ENCODE results near the gene PFDN2. TPM values are rescaled to one million over a fixed set of nuclear protein-coding genes. Genes with fewer than 3 reads are reported as not detected.

Gene PFDN2
- total and polyA plus RNA-seq, 2 donors (not counting 3 experiments of a cell fraction or from before 2014, with no cell fraction given) = 104 to 157 TPM

DNA sequence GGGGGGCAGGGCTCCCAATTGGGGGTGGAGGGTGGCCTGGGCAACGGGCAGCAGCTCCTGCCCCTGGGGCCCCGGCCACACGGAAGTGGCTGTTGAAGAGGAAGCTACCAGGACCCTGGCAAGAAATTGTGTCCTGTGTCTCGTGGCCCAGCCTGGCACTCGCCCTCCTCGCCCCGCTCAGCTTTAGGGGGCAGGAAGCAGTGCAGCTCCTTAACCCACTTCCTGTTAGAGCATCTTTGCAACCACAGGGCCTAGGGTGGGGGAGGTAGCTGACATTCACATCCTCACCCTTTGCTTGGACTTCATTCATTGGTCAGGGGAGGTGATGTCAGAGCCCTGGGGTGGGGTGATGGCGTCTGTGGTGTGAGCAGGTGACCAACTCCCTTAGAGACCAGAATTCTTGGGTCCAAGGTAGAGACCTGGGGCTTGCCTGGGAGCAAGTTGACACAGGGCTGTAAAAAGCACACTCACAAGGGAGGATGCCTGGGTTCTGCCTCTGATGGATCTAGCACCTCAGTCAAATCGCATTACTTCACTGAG is 48.0 kb downstream of the PFDN2 start, which contains the start of gene ARHGAP30:
Gene ARHGAP30, minus strand, starts transcription at position 161 of the 540 bp plus-strand sequence. CDS start 267 bp downstream, outside the sequence.
- FAIRE-seq = no peak
- ChIA-PET POLR2A (no interaction called here), CTCF (interaction anchor here (0.7 to 1.2 kb wide), 3 partner anchors 23 to 974 kb away, joined by 3 to 6 read pairs (median 3); no protein-coding TSS in a partner anchor)
- no peaks in the 10 kb centered on the region for H3K27me3 ChIP-seq (ENCODE audit: control insufficient read depth in 2 of 2, insufficient read depth in 2 of 2, low read length in 2 of 2)
- H3K36me3 ChIP-seq (ENCODE audit: control insufficient read depth in 2 of 2, extremely low read depth in 1 of 2, insufficient read depth in 2 of 2, low read length in 2 of 2) = no peaks in the 10 kb centered on the region
- dilution Hi-C loops (cut with MboI; ENCODE audit: extremely low pct_ligation_motif_present, low sequenced_read_pairs) = no loop called here
- no peak within 1 kb of the TSS for H3K4me3 ChIP-seq (replicated peaks in 1 of 3; ENCODE audit: insufficient read depth in 1 of 3, low read depth in 1 of 3, low read length in 3 of 3)
- H3K9me1 ChIP-seq (replicated peaks; ENCODE audit: control insufficient read depth, extremely low read depth, insufficient read depth, low read length) = no peaks in the 10 kb centered on the region
- H3K9me3 ChIP-seq (replicated peaks; ENCODE audit: control insufficient read depth, insufficient read depth, low read length) = no peaks in the 10 kb centered on the region
- H3K9ac ChIP-seq (replicated peaks; ENCODE audit: extremely low read depth, insufficient read depth, low read length) = no peak within 1 kb of the TSS
- intact Hi-C loops (cut with micrococcal nuclease) = no loop called here
- no peaks in the 10 kb centered on the region for H4K20me1 ChIP-seq (replicated peaks; ENCODE audit: control insufficient read depth, extremely low read depth, insufficient read depth, low read length)
- no peaks in the 10 kb centered on the region for H3K4me1 ChIP-seq (ENCODE audit: control insufficient read depth, extremely low read depth, insufficient read depth, low read length)
- no peak within 1 kb of the TSS for H3K27ac ChIP-seq (ENCODE audit: insufficient read depth, low read depth, low read length)
- H2AFZ ChIP-seq (ENCODE audit: low read depth, low read length) = no peak within 1 kb of the TSS
- H3K4me2 ChIP-seq (ENCODE audit: insufficient read depth, low read length) = no peak within 1 kb of the TSS
- H3K79me2 ChIP-seq (ENCODE audit: control insufficient read depth, insufficient read depth, low read length) = no peaks in the 10 kb centered on the region
- no peak for TF ChIP-seq MYC (IDR thresholded peaks at IDR 0.05; ENCODE audit: low read depth, low read length)
- no peak for TF ChIP-seq JUN (IDR thresholded peaks at IDR 0.05; ENCODE audit: borderline replicate concordance, insufficient read depth, insufficient read length, low read depth)
- no peak for TF ChIP-seq POLR2AphosphoS5 (IDR thresholded peaks at IDR 0.05; ENCODE audit: insufficient read depth, low read depth, low read length)
- TF ChIP-seq EZH2 (IDR thresholded peaks at IDR 0.05; ENCODE audit: borderline replicate concordance, low read depth, low read length, severe bottlenecking) = no peak
- TF ChIP-seq POLR2A (IDR thresholded peaks at IDR 0.05; ENCODE audit: low read depth, low read length) = no peak
- TF ChIP-seq, protein P1, sequence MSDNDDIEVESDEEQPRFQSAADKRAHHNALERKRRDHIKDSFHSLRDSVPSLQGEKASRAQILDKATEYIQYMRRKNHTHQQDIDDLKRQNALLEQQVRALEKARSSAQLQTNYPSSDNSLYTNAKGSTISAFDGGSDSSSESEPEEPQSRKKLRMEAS (IDR thresholded peaks at IDR 0.05; ENCODE audit: insufficient read depth, insufficient read length) = no peak
- TF ChIP-seq GATA2 (IDR thresholded peaks at IDR 0.05; ENCODE audit: insufficient read depth, insufficient read length, low read depth, low read length) = no peak
- TF ChIP-seq, protein P2, sequence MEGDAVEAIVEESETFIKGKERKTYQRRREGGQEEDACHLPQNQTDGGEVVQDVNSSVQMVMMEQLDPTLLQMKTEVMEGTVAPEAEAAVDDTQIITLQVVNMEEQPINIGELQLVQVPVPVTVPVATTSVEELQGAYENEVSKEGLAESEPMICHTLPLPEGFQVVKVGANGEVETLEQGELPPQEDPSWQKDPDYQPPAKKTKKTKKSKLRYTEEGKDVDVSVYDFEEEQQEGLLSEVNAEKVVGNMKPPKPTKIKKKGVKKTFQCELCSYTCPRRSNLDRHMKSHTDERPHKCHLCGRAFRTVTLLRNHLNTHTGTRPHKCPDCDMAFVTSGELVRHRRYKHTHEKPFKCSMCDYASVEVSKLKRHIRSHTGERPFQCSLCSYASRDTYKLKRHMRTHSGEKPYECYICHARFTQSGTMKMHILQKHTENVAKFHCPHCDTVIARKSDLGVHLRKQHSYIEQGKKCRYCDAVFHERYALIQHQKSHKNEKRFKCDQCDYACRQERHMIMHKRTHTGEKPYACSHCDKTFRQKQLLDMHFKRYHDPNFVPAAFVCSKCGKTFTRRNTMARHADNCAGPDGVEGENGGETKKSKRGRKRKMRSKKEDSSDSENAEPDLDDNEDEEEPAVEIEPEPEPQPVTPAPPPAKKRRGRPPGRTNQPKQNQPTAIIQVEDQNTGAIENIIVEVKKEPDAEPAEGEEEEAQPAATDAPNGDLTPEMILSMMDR (IDR thresholded peaks at IDR 0.05; ENCODE audit: extremely low read depth in 1 of 2, insufficient read depth in 1 of 2, low read depth in 1 of 2, low read length in 2 of 2) = no peak
- no peak for TF ChIP-seq FOS (IDR thresholded peaks at IDR 0.05; ENCODE audit: borderline replicate concordance, insufficient read depth, low read length)
- DNase-seq (ENCODE audit: low read depth, low spot score) = no peak
- no TSS peak for BruUV-seq (replicated peaks)
